HepG2 (cell line): Measurements from ENCODE around the gene CLIC4. TPM values are rescaled to one million over a fixed set of nuclear protein-coding genes. Genes with fewer than 3 reads are reported as not detected.

Source experiments
- ARID5B ChIP-seq: IDR thresholded peaks from 2 replicates; pipeline ENCODE4 v1.4.0; 2020; ENCODE audit warnings: mild to moderate bottlenecking, missing genetic modification reagents
- DNMT1 ChIP-seq: sonication (generic); formaldehyde crosslinking; IDR thresholded peaks from 2 replicates; pipeline ENCODE4 v1.5.1; 2020; ENCODE audit warnings: mild to moderate bottlenecking, missing genetic modification reagents
- DPF2 ChIP-seq: sonication (generic); formaldehyde crosslinking; IDR thresholded peaks from 2 replicates; pipeline ENCODE4 v1.4.0; 2020; ENCODE audit warnings: mild to moderate bottlenecking, low read depth, missing genetic modification reagents, borderline replicate concordance
- ELF1 ChIP-seq: sonication (generic); formaldehyde crosslinking; IDR thresholded peaks from 2 replicates; pipeline ENCODE4 v1.4.0; 2020; ENCODE audit warnings: missing genetic modification reagents
- ELF3 ChIP-seq: IDR thresholded peaks from 2 replicates; pipeline ENCODE4 v1.6.1; 2016; ENCODE audit warnings: missing genetic modification reagents, missing compliant biosample characterization
- FOXP4 ChIP-seq: sonication (generic); formaldehyde crosslinking; IDR thresholded peaks from 2 replicates; pipeline ENCODE4 v1.4.0; 2020; ENCODE audit warnings: missing genetic modification reagents
- HMGXB3 ChIP-seq: sonication (generic); formaldehyde crosslinking; IDR thresholded peaks from 2 replicates; pipeline ENCODE4 v1.4.0; 2020; ENCODE audit warnings: missing genetic modification reagents, borderline replicate concordance
- IKZF5 ChIP-seq: IDR thresholded peaks from 2 replicates; pipeline ENCODE4 v1.6.1; 2018; ENCODE audit warnings: missing genetic modification reagents, mild to moderate bottlenecking, missing compliant biosample characterization
- KDM5A ChIP-seq: fragments of 200-600 bp; sonication (generic); IDR thresholded peaks from 2 replicates; pipeline ENCODE4 v1.7.0; 2018; ENCODE audit warnings: antibody characterized with exemption, mild to moderate bottlenecking, low read length, borderline replicate concordance
- NFKB2 ChIP-seq: sonication (generic); formaldehyde crosslinking; IDR thresholded peaks from 2 replicates; pipeline ENCODE4 v1.4.0; 2020; ENCODE audit warnings: missing genetic modification reagents, borderline replicate concordance
- PHF20 ChIP-seq: sonication (generic); formaldehyde crosslinking; IDR thresholded peaks from 2 replicates; pipeline ENCODE4 v1.5.0; 2020; ENCODE audit warnings: mild to moderate bottlenecking, missing genetic modification reagents
- SIN3A ChIP-seq: IDR thresholded peaks from 2 replicates; pipeline ENCODE4 v1.6.1; 2011; ENCODE audit warnings: low read depth, mild to moderate bottlenecking, control low read depth, low read length, borderline replicate concordance
- SMYD3 ChIP-seq: sonication (generic); formaldehyde crosslinking; IDR thresholded peaks from 2 replicates; pipeline ENCODE4 v1.8.1; 2023; ENCODE audit warnings: mild to moderate bottlenecking, missing genetic modification reagents
- ZFP36 ChIP-seq: fragments of 150-350 bp; IDR thresholded peaks from 2 replicates; pipeline ENCODE4 v1.6.1; 2018; ENCODE audit warnings: borderline replicate concordance, low read length, low read depth; ENCODE audit not compliant: partially characterized antibody
- ZNF333 ChIP-seq: sonication (generic); formaldehyde crosslinking; IDR thresholded peaks from 2 replicates; pipeline ENCODE4 v1.4.0; 2020; ENCODE audit warnings: mild to moderate bottlenecking, missing genetic modification reagents, borderline replicate concordance
- ZNF839 ChIP-seq: sonication (generic); formaldehyde crosslinking; IDR thresholded peaks from 2 replicates; pipeline ENCODE4 v1.4.0; 2020; ENCODE audit warnings: missing genetic modification reagents, mild to moderate bottlenecking, borderline replicate concordance
- polyA plus RNA-seq, 8 experiments: library from polyadenylated mRNA; depleted of rRNA in 3 of 8; stranded (reverse) in 7 of 8; unstranded in 1 of 8; fragments of >200 nt; fragmentation: Illumina TruSeq in 4 of 8; extraction: Trizol in 4 of 8; gene quantifications; 2 replicates each; pipeline versions ENCODE4 v1.2.1 to v1.2.3, GENCODE V29; 2011 to 2016; ENCODE audit warnings: low read depth in 4 of 8, missing spikeins in 1 of 8, mixed read lengths in 1 of 8; ENCODE audit not compliant: insufficient read depth in 1 of 8
- total RNA-seq, 5 experiments: library from RNA; depleted of rRNA; stranded (reverse); fragments of >200 nt; fragmentation: Illumina TruSeq; extraction: Trizol; gene quantifications; 2 replicates each; pipeline ENCODE4 v1.2.3, GENCODE V29; 2016; ENCODE audit warnings: low read depth in 1 of 5

CLIC4 gene
- total and polyA plus RNA-seq, 2 of the 13 experiments (the other 11 are each of a cell fraction or from before 2014, with no cell fraction given): 23.3 to 77.4 TPM

- TF ChIP-seq ARID5B (CRISPR knock-in tag) (0 out of 2 replicates have a peak, but pooled peaks have one; percentile 15), PHF20 (CRISPR knock-in tag) (peak; percentile 62), SIN3A (peak; percentile 53; the same call in 1 of the 2 replicates), ZFP36 (no peak), DNMT1 (CRISPR knock-in tag) (no peak), SMYD3 (CRISPR knock-in tag) (0 out of 2 replicates have a peak, but pooled peaks have one; percentile 53), HMGXB3 (CRISPR knock-in tag) (peak; percentile 85), ELF1 (CRISPR knock-in tag) (peak; percentile 55; the same call in 1 of the 2 replicates), ELF3 (peak; percentile 37; the same call in 1 of the 2 replicates), NFKB2 (peak; percentile 30; the same call in 1 of the 2 replicates), DPF2 (CRISPR knock-in tag) (no peak), ZNF839 (CRISPR knock-in tag) (no peak), FOXP4 (CRISPR knock-in tag) (peak; percentile 38), ZNF333 (0 out of 2 replicates have a peak, but pooled peaks have one; percentile 55), KDM5A (peak; percentile 43; the same call in 1 of the 2 replicates), IKZF5 (peak; percentile 30; the same call in 1 of the 2 replicates)
These were observed 20.7 kb upstream of the CLIC4 start (continued) for GRCh38 chr1:24724345-24725208.
